HUES6 (cell line): Measurements from ENCODE around the gene CFAP299.

ENCODE experiments used
- H3K27ac ChIP-seq: 2 replicates; pipeline ENCODE4 v1.7.0; 2013; ENCODE audit warnings: low read depth, mild to moderate bottlenecking, low read length, inconsistent platforms
- H3K27me3 ChIP-seq: 2 replicates; pipeline ENCODE4 v1.6.1; 2013; ENCODE audit warnings: low read length; ENCODE audit not compliant: control insufficient read depth, insufficient read depth
- H3K36me3 ChIP-seq: 2 replicates; pipeline ENCODE4 v1.6.1; 2013; ENCODE audit warnings: low read length; ENCODE audit not compliant: control insufficient read depth, insufficient read depth
- H3K4me1 ChIP-seq: 2 replicates; pipeline ENCODE4 v1.6.1; 2013; ENCODE audit warnings: low read length; ENCODE audit not compliant: control insufficient read depth, insufficient read depth
- H3K4me3 ChIP-seq: 2 replicates; pipeline ENCODE4 v1.5.1; 2013; ENCODE audit warnings: low read depth, low read length
- H3K9ac ChIP-seq: one replicate; pipeline ENCODE4 v1.6.1; 2013; ENCODE audit warnings: mild to moderate bottlenecking, low read length
- H3K9me3 ChIP-seq: 2 replicates; pipeline ENCODE4 v1.6.1; 2013; ENCODE audit warnings: low read depth, low read length; ENCODE audit not compliant: control insufficient read depth, insufficient read depth

The CFAP299 gene

GRCh38 chr4:80465736-80466135, 130.2 kb downstream of the CFAP299 start:
- Histone ChIP-seq H3K36me3 (no peaks in the 10 kb centered on the region), H3K9ac (no peak overlapping the region), H3K4me3 (no peak overlapping the region), H3K4me1 (peaks cover 25% of the 10 kb centered on the region), H3K9me3 (no peaks in the 10 kb centered on the region), H3K27me3 (no peaks in the 10 kb centered on the region), H3K27ac (no peak overlapping the region)

- H3K27ac ChIP-seq, result no peak overlapping the region
- no peaks in the 10 kb centered on the region for H3K36me3 ChIP-seq
- no peak overlapping the region for H3K4me3 ChIP-seq
- H3K27me3 ChIP-seq, result no peaks in the 10 kb centered on the region
- H3K9me3 ChIP-seq, result no peaks in the 10 kb centered on the region
- no peak overlapping the region for H3K9ac ChIP-seq
- peaks cover 22% of the 10 kb centered on the region for H3K4me1 ChIP-seq
These were observed 131.1 kb downstream of the CFAP299 start for GRCh38 chr4:80466618-80467017.

GRCh38 chr4:80471756-80472155, 136.2 kb downstream of the CFAP299 start:
- no peak overlapping the region for H3K9ac ChIP-seq
- H3K27ac ChIP-seq, result no peak overlapping the region
- H3K36me3 ChIP-seq, result no peaks in the 10 kb centered on the region
- no peaks in the 10 kb centered on the region for H3K9me3 ChIP-seq
- peaks cover 7% of the 10 kb centered on the region for H3K4me1 ChIP-seq
- H3K27me3 ChIP-seq, result no peaks in the 10 kb centered on the region
- H3K4me3 ChIP-seq, result peak overlapping the region; percentile 38

- Histone ChIP-seq H3K9me3 (no peaks in the 10 kb centered on the region), H3K36me3 (no peaks in the 10 kb centered on the region), H3K27me3 (no peaks in the 10 kb centered on the region), H3K4me3 (no peak overlapping the region), H3K9ac (no peak overlapping the region), H3K27ac (no peak overlapping the region), H3K4me1 (peaks cover 7% of the 10 kb centered on the region)
These were observed 139.7 kb downstream of the CFAP299 start for GRCh38 chr4:80475236-80475635.

- H3K4me3 ChIP-seq, result no peak overlapping the region
- no peaks in the 10 kb centered on the region for H3K27me3 ChIP-seq
- no peaks in the 10 kb centered on the region for H3K36me3 ChIP-seq
- H3K9ac ChIP-seq, result no peak overlapping the region
- no peaks in the 10 kb centered on the region for H3K9me3 ChIP-seq
- H3K4me1 ChIP-seq, result peaks cover 5% of the 10 kb centered on the region
- H3K27ac ChIP-seq, result no peak overlapping the region
These were observed 140.3 kb downstream of the CFAP299 start for GRCh38 chr4:80475798-80476197.

- H3K9ac ChIP-seq, result no peak overlapping the region
- H3K4me3 ChIP-seq, result no peak overlapping the region
- no peak overlapping the region for H3K27ac ChIP-seq
- no peaks in the 10 kb centered on the region for H3K27me3 ChIP-seq
- H3K4me1 ChIP-seq, result no peaks in the 10 kb centered on the region; the same call in 1 of the 2 replicates
- H3K9me3 ChIP-seq, result no peaks in the 10 kb centered on the region
- H3K36me3 ChIP-seq, result no peaks in the 10 kb centered on the region
These were observed 149.2 kb downstream of the CFAP299 start for GRCh38 chr4:80484712-80485111.

GRCh38 chr4:80486603-80487002, 151.1 kb downstream of the CFAP299 start:
- no peak overlapping the region for H3K4me3 ChIP-seq
- no peaks in the 10 kb centered on the region for H3K36me3 ChIP-seq
- H3K4me1 ChIP-seq, result no peaks in the 10 kb centered on the region; the same call in 1 of the 2 replicates
- H3K9ac ChIP-seq, result no peak overlapping the region
- H3K27ac ChIP-seq, result no peak overlapping the region
- no peaks in the 10 kb centered on the region for H3K27me3 ChIP-seq
- no peaks in the 10 kb centered on the region for H3K9me3 ChIP-seq

- Histone ChIP-seq H3K4me1 (no peaks in the 10 kb centered on the region; the same call in 1 of the 2 replicates), H3K27me3 (no peaks in the 10 kb centered on the region), H3K36me3 (no peaks in the 10 kb centered on the region), H3K9me3 (peaks cover 3% of the 10 kb centered on the region; the same call in 1 of the 2 replicates), H3K27ac (no peak overlapping the region), H3K9ac (no peak overlapping the region), H3K4me3 (no peak overlapping the region)
These were observed 154.3 kb downstream of the CFAP299 start for GRCh38 chr4:80489798-80490197.

GRCh38 chr4:80492761-80493160, 157.2 kb downstream of the CFAP299 start:
- Histone ChIP-seq H3K4me3 (no peak overlapping the region), H3K27ac (no peak overlapping the region), H3K9me3 (peaks cover 23% of the 10 kb centered on the region), H3K36me3 (peaks cover 4% of the 10 kb centered on the region; the same call in 1 of the 2 replicates), H3K27me3 (no peaks in the 10 kb centered on the region), H3K9ac (no peak overlapping the region), H3K4me1 (no peaks in the 10 kb centered on the region)

GRCh38 chr4:80495865-80496264, 160.3 kb downstream of the CFAP299 start:
- Histone ChIP-seq H3K9ac (no peak overlapping the region), H3K4me1 (no peaks in the 10 kb centered on the region), H3K9me3 (peaks cover 29% of the 10 kb centered on the region), H3K4me3 (no peak overlapping the region), H3K27me3 (no peaks in the 10 kb centered on the region), H3K27ac (peak overlapping the region; percentile 55), H3K36me3 (peaks cover 4% of the 10 kb centered on the region; the same call in 1 of the 2 replicates)

- Histone ChIP-seq H3K4me1 (no peaks in the 10 kb centered on the region), H3K9ac (no peak overlapping the region), H3K27ac (no peak overlapping the region), H3K4me3 (no peak overlapping the region), H3K9me3 (peaks cover 29% of the 10 kb centered on the region), H3K27me3 (no peaks in the 10 kb centered on the region), H3K36me3 (peaks cover 4% of the 10 kb centered on the region; the same call in 1 of the 2 replicates)
These were observed 163.2 kb downstream of the CFAP299 start for GRCh38 chr4:80498725-80499124.

- peaks cover 23% of the 10 kb centered on the region for H3K9me3 ChIP-seq
These were observed 165.1 kb downstream of the CFAP299 start for GRCh38 chr4:80500613-80501012.

More at GRCh38 chr4:80500613-80501012, 165.1 kb downstream of the CFAP299 start:
- peaks cover 4% of the 10 kb centered on the region; the same call in 1 of the 2 replicates for H3K36me3 ChIP-seq
- no peaks in the 10 kb centered on the region for H3K4me1 ChIP-seq
- H3K4me3 ChIP-seq, result no peak overlapping the region
- no peaks in the 10 kb centered on the region for H3K27me3 ChIP-seq
- H3K9ac ChIP-seq, result no peak overlapping the region
- H3K27ac ChIP-seq, result no peak overlapping the region
